ENCODE data around the gene PSRC1.

- TF ChIP-seq CHD2 (IDR thresholded peaks at IDR 0.05; ENCODE audit: low read length, partially characterized antibody) (no peak), CTCF (IDR thresholded peaks at IDR 0.05) (no peak)
- TF ChIP-seq, protein P1, sequence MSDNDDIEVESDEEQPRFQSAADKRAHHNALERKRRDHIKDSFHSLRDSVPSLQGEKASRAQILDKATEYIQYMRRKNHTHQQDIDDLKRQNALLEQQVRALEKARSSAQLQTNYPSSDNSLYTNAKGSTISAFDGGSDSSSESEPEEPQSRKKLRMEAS (IDR thresholded peaks at IDR 0.05; ENCODE audit: low read depth), result no peak
Observed at GRCh38 chr1:109253803-109254620, 28.9 kb downstream of the PSRC1 start.

Data from SK-N-SH (cell line).